HepG2 (cell line): ENCODE data around the gene CTF1. TPM values are rescaled to one million over a fixed set of nuclear protein-coding genes. Genes with fewer than 3 reads are reported as not detected.
A peak's percentile ranks its signal among the peaks of the same experiment; 100 is the strongest.

Source experiments
- FOXK2 ChIP-seq: fragments of 450-650 bp; IDR thresholded peaks from 2 replicates; pipeline ENCODE4 v1.6.1; 2016
- GFI1 ChIP-seq: sonication (generic); formaldehyde crosslinking; IDR thresholded peaks from 2 replicates; pipeline ENCODE4 v1.5.0; 2020; ENCODE audit warnings: missing genetic modification reagents, mild to moderate bottlenecking, borderline replicate concordance
- GMEB1 ChIP-seq: sonication (generic); formaldehyde crosslinking; IDR thresholded peaks from 2 replicates; pipeline ENCODE4 v1.5.1; 2020; ENCODE audit warnings: missing genetic modification reagents, mild to moderate bottlenecking, borderline replicate concordance
- KAT8 ChIP-seq: IDR thresholded peaks from 2 replicates; pipeline ENCODE4 v1.6.1; 2016; ENCODE audit warnings: missing genetic modification reagents, missing compliant biosample characterization
- MEIS2 ChIP-seq: sonication (generic); formaldehyde crosslinking; IDR thresholded peaks from 2 replicates; pipeline ENCODE4 v1.9.0; 2021; ENCODE audit warnings: mild to moderate bottlenecking, missing genetic modification reagents
- MXI1 ChIP-seq: IDR thresholded peaks from 3 replicates; pipeline ENCODE4 v1.6.1; 2012; ENCODE audit warnings: low read depth, low read length, inconsistent platforms, borderline replicate concordance
- TRAFD1 ChIP-seq: sonication (generic); formaldehyde crosslinking; IDR thresholded peaks from 2 replicates; pipeline ENCODE4 v1.5.1; 2020; ENCODE audit warnings: missing genetic modification reagents, mild to moderate bottlenecking, borderline replicate concordance
- ZBTB26 ChIP-seq: IDR thresholded peaks from 2 replicates; pipeline ENCODE4 v1.6.1; 2016; ENCODE audit warnings: missing compliant biosample characterization, missing genetic modification reagents, borderline replicate concordance
- ZBTB39 ChIP-seq: sonication (generic); formaldehyde crosslinking; IDR thresholded peaks from 2 replicates; pipeline ENCODE4 v1.5.0; 2020; ENCODE audit warnings: missing genetic modification reagents
- ZBTB7A ChIP-seq: sonication (generic); formaldehyde crosslinking; IDR thresholded peaks from 2 replicates; pipeline ENCODE4 v1.8.0; 2022; ENCODE audit warnings: mild to moderate bottlenecking, missing genetic modification reagents
- ZFY ChIP-seq: sonication (generic); formaldehyde crosslinking; IDR thresholded peaks from 2 replicates; pipeline ENCODE4 v1.4.0; 2020; ENCODE audit warnings: missing genetic modification reagents
- ZKSCAN8 ChIP-seq: IDR thresholded peaks from 2 replicates; pipeline ENCODE4 v1.6.1; 2016; ENCODE audit warnings: borderline replicate concordance, missing genetic modification reagents, missing compliant biosample characterization
- ZNF556 ChIP-seq: sonication (generic); formaldehyde crosslinking; IDR thresholded peaks from 2 replicates; pipeline ENCODE4 v1.4.0; 2020; ENCODE audit warnings: mild to moderate bottlenecking, missing genetic modification reagents, borderline replicate concordance
- polyA plus RNA-seq, 8 experiments: library from polyadenylated mRNA; depleted of rRNA in 3 of 8; stranded (reverse) in 7 of 8; unstranded in 1 of 8; fragments of >200 nt; fragmentation: Illumina TruSeq in 4 of 8; extraction: Trizol in 4 of 8; gene quantifications; 2 replicates each; pipeline versions ENCODE4 v1.2.1 to v1.2.3, GENCODE V29; 2011 to 2016; ENCODE audit warnings: low read depth in 4 of 8, missing spikeins in 1 of 8, mixed read lengths in 1 of 8; ENCODE audit not compliant: insufficient read depth in 1 of 8
- total RNA-seq, 5 experiments: library from RNA; depleted of rRNA; stranded (reverse); fragments of >200 nt; fragmentation: Illumina TruSeq; extraction: Trizol; gene quantifications; 2 replicates each; pipeline ENCODE4 v1.2.3, GENCODE V29; 2016; ENCODE audit warnings: low read depth in 1 of 5
- TF ChIP-seq, protein P1 (sequence below): sonication (generic); formaldehyde crosslinking; IDR thresholded peaks from 2 replicates; pipeline ENCODE4 v1.4.0; 2020; ENCODE audit warnings: missing genetic modification reagents, borderline replicate concordance
- TF ChIP-seq, protein P2 (sequence below): sonication (generic); formaldehyde crosslinking; IDR thresholded peaks from 2 replicates; pipeline ENCODE4 v1.8.0; 2023; ENCODE audit warnings: mild to moderate bottlenecking, missing genetic modification reagents

The CTF1 gene
- total and polyA plus RNA-seq, 2 of the 13 experiments (the other 11 are each of a cell fraction or from before 2014, with no cell fraction given): 0.13 to 1.8 TPM

- TF ChIP-seq ZBTB39 (CRISPR knock-in tag) (no peak), MXI1 (peak; percentile 78; the same call in 1 of the 3 replicates), ZFY (CRISPR knock-in tag) (no peak), TRAFD1 (CRISPR knock-in tag) (no peak), FOXK2 (no peak), ZNF556 (0 out of 2 replicates have a peak, but pooled peaks have one; percentile 34), GMEB1 (CRISPR knock-in tag) (no peak), MEIS2 (CRISPR knock-in tag) (no peak), ZBTB26 (CRISPR knock-in tag) (no peak; the same call in 1 of the 2 replicates), ZBTB7A (peak; percentile 96), KAT8 (CRISPR knock-in tag) (peak; percentile 75), ZKSCAN8 (CRISPR knock-in tag) (no peak), GFI1 (CRISPR knock-in tag) (no peak)
- TF ChIP-seq, protein P1, sequence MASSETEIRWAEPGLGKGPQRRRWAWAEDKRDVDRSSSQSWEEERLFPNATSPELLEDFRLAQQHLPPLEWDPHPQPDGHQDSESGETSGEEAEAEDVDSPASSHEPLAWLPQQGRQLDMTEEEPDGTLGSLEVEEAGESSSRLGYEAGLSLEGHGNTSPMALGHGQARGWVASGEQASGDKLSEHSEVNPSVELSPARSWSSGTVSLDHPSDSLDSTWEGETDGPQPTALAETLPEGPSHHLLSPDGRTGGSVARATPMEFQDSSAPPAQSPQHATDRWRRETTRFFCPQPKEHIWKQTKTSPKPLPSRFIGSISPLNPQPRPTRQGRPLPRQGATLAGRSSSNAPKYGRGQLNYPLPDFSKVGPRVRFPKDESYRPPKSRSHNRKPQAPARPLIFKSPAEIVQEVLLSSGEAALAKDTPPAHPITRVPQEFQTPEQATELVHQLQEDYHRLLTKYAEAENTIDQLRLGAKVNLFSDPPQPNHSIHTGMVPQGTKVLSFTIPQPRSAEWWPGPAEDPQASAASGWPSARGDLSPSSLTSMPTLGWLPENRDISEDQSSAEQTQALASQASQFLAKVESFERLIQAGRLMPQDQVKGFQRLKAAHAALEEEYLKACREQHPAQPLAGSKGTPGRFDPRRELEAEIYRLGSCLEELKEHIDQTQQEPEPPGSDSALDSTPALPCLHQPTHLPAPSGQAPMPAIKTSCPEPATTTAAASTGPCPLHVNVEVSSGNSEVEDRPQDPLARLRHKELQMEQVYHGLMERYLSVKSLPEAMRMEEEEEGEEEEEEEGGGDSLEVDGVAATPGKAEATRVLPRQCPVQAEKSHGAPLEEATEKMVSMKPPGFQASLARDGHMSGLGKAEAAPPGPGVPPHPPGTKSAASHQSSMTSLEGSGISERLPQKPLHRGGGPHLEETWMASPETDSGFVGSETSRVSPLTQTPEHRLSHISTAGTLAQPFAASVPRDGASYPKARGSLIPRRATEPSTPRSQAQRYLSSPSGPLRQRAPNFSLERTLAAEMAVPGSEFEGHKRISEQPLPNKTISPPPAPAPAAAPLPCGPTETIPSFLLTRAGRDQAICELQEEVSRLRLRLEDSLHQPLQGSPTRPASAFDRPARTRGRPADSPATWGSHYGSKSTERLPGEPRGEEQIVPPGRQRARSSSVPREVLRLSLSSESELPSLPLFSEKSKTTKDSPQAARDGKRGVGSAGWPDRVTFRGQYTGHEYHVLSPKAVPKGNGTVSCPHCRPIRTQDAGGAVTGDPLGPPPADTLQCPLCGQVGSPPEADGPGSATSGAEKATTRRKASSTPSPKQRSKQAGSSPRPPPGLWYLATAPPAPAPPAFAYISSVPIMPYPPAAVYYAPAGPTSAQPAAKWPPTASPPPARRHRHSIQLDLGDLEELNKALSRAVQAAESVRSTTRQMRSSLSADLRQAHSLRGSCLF (CRISPR knock-in tag): no peak
- TF ChIP-seq, protein P2, sequence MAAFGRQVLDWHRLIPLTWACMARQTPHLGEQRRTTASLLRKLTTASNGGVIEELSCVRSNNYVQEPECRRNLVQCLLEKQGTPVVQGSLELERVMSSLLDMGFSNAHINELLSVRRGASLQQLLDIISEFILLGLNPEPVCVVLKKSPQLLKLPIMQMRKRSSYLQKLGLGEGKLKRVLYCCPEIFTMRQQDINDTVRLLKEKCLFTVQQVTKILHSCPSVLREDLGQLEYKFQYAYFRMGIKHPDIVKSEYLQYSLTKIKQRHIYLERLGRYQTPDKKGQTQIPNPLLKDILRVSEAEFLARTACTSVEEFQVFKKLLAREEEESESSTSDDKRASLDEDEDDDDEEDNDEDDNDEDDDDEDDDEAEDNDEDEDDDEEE (CRISPR knock-in tag): peak; percentile 67; the same call in 1 of the 2 replicates
Observed at GRCh38 chr16:30921748-30922419, 25.5 kb downstream of the CTF1 start (continued).
